ENCODE results near the gene GABARAP. TPM values are rescaled to one million over a fixed set of nuclear protein-coding genes. Genes with fewer than 3 reads are reported as not detected.

GABARAP gene
- polyA plus RNA-seq, 1 of the 3 experiments (the other 2 are of a cell fraction) = 585 TPM

- Histone ChIP-seq H2AFZ (ENCODE audit: low read depth) (no peak overlapping the region), H3K9me2 (no peaks in the 10 kb centered on the region), H3K4me1 (ENCODE audit: control insufficient read depth in 1 of 2, insufficient read depth in 2 of 2, low read depth in 1 of 2, low read length in 1 of 2) (peaks cover 0 to 6% of the 10 kb centered on the region in 2 experiments; a peak in 2 of 4 replicates), H3K27me3 (ENCODE audit: insufficient read depth) (no peaks in the 10 kb centered on the region), H3K4me3 (ENCODE audit: low read depth in 2 of 2, low read length in 1 of 2) (no peak overlapping the region), H4K20me1 (ENCODE audit: insufficient read depth) (no peaks in the 10 kb centered on the region), H3K9me3 (no peaks in the 10 kb centered on the region), H3K9ac (no peak overlapping the region), H3F3A (replicated peaks; ENCODE audit: insufficient read depth) (peaks cover 30% of the 10 kb centered on the region), H3K4me2 (no peak overlapping the region), H3K79me2 (ENCODE audit: insufficient read depth) (no peaks in the 10 kb centered on the region), H3K27ac (ENCODE audit: low read depth in 2 of 2, low read length in 1 of 2) (no peak overlapping the region), H3K36me3 (replicated peaks in 1 of 2; ENCODE audit: control insufficient read depth in 1 of 2, insufficient read depth in 2 of 2, low read length in 1 of 2) (peaks cover 6 to 22% of the 10 kb centered on the region in 2 experiments)
- peak; percentile 16 for DNase-seq
- ChIA-PET POLR2A (no interaction called here), CTCF (interaction anchor here (0.9 to 1.9 kb wide), 4 partner anchors 20 to 41 kb away, joined by 3 to 13 read pairs (median 4); no protein-coding TSS in a partner anchor)
- whole genome bisulfite sequencing (ENCODE audit: low lambda C conversion rate) = 83% methylated on average over 2 of the region's 4 CpGs
- TF ChIP-seq ZBTB33 (IDR thresholded peaks at IDR 0.05; ENCODE audit: borderline replicate concordance, low read depth) = no peak
- TF ChIP-seq TAF1 (IDR thresholded peaks at IDR 0.05; ENCODE audit: borderline replicate concordance, low read depth, low read length) = no peak
- no peak for TF ChIP-seq RFX5 (IDR thresholded peaks at IDR 0.05; ENCODE audit: low read length)
- TF ChIP-seq SIN3A (IDR thresholded peaks at IDR 0.05; ENCODE audit: borderline replicate concordance, low read depth, low read length) = no peak
- no peak for TF ChIP-seq GATA2 (CRISPR knock-in tag; IDR thresholded peaks at IDR 0.05)
- no peak for TF ChIP-seq CHD2 (IDR thresholded peaks at IDR 0.05; ENCODE audit: low read length, partially characterized antibody)
- no peak for TF ChIP-seq PBX3 (IDR thresholded peaks at IDR 0.05)
- no peak for TF ChIP-seq YY1 (IDR thresholded peaks at IDR 0.05; ENCODE audit: low read depth)
- TF ChIP-seq NFIC (IDR thresholded peaks at IDR 0.05; ENCODE audit: borderline replicate concordance) = no peak
- TF ChIP-seq USF2 (IDR thresholded peaks at IDR 0.05; ENCODE audit: borderline replicate concordance, low read depth, low read length) = no peak
- TF ChIP-seq FOXM1 (IDR thresholded peaks at IDR 0.05; ENCODE audit: low read depth) = no peak
- TF ChIP-seq EZH2phosphoT487 (IDR thresholded peaks at IDR 0.05; ENCODE audit: borderline replicate concordance, low read depth) = no peak
- no peak for TF ChIP-seq CTCF (IDR thresholded peaks at IDR 0.05)
- TF ChIP-seq POLR2AphosphoS5 (IDR thresholded peaks at IDR 0.05; ENCODE audit: low read depth, low read length) = no peak
Measured at GRCh38 chr17:7260151-7260550, 17.9 kb upstream of the GABARAP start.
